Measurements from ENCODE around the gene SLC13A5.
A peak's percentile ranks its signal among the peaks of the same experiment; 100 is the strongest.
"Not testable (repeated sequence)": the region's sequence is repeated elsewhere in the genome, so short reads cannot be mapped to it uniquely, and the experiment has no call there.

Gene SLC13A5

DNA sequence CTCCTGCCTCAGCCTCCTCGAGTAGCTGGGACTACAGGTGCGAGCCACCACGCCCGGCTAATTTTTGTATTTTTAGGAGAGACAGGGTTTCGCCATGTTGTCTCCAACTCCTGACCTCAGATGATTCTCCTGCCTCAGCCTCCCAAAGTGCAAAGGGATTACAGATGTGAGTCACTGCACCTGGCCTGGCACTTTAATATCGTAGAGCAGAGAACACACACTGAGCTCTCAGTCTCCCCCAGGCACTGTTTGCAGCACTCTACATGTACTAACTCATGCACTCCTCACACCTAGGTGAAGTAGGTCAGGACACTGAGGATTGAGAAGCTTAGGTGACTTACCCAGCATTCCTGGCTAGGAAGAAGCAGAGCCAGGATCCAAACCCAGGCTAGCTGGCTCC lies 46.6 kb downstream of the SLC13A5 start:
- no peak for DNase-seq (ENCODE audit: low spot score)
- no peak for FAIRE-seq

DNA sequence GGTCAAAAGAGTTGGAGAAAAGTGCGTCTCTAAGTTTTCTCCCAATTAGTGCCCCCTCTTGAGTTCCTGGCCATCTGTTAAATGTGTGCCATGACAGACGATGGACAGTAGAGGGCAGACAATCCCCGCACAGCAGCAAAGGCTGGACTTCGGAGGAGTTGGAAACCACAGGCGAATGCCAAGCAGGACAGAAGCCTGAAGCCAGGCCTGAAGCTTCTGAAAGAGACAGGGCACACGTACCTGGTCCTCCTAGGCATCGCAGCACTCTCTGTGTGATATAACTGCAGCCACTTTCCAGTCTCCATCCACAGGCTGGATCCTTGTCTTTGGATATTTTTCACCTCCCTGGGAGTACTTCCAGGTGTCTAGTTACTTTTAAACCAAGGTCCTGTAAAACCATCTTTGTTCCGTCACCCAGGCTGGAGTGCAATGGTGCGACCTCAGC lies 47.1 kb downstream of the SLC13A5 start:
- peak; percentile 73 for DNase-seq (ENCODE audit: low spot score)
- FAIRE-seq = no peak

DNA sequence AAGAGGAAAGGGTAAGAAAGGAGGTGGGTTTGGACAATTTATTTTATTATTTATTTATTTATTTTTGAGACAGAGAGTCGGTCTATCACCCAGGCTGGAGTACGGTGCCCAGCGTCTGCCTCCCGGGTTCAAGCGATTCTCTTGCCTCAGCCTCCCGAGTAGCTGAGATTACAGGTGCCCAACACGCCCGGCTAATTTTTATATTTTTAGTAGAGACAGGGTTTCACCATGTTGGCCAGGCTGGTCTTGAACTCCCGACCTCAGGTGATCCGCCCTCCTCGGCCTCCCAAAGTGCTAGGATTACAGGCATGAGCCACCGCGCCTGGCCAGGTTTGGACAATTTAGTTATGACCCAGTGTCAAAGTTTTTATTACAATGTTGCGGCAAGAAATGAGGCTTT lies 50.0 kb downstream of the SLC13A5 start:
- DNase-seq (ENCODE audit: low spot score); FAIRE-seq: not testable (repeated sequence)

DNA sequence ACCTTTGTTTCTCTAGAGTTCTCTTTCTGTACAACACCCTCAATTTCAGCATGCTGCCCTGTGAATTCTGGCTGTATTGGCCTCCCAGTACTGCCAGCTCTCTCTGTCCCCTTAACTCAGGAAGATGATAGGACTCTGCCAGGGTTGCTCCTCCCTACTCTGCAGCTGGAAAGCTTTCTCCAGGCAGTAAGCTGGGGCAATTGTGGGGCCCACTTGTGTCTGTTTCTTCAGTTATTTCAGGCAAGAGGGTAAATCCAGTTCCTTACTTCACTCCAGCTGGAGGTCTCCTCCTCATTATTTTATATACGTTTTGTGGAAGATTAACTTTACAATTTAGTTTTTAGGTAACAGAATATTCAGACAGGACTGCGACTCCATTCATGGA lies 51.7 kb downstream of the SLC13A5 start:
- FAIRE-seq (no peak), DNase-seq (ENCODE audit: low spot score) (no peak)

DNA sequence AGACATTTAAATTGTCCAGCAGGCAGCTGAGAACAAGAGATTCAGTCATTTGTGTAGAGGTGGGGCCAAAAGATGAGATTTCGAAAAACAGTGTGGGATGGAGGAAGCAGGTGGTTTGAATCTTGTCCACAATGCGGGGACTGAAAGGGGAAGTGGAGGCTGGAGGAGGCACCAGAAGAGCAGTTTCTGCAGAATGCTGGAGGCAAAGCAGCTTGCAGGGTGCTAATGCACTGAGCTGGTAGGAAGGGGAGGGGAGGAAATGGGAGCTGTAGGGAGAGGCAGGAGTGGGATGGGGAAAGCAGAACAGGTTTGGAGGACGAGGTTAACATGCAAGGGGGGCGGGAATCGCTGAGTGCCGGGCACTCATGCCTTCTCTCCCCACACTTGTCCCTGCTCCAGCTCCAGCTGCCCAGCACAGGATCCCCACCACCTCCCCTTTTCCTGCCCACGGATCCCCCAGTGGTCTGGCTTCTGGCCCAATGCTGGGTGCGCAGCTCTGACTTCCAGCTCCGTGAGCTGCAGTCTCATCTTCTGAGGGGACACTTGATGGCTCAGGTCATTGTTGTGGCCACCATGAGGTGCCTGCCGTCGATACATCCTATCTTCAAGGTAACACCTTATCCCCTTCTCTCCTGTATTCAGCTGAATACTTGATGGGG lies 52.2 kb downstream of the SLC13A5 start:
- DNase-seq (ENCODE audit: low spot score) = no peak
- no peak for FAIRE-seq

DNA sequence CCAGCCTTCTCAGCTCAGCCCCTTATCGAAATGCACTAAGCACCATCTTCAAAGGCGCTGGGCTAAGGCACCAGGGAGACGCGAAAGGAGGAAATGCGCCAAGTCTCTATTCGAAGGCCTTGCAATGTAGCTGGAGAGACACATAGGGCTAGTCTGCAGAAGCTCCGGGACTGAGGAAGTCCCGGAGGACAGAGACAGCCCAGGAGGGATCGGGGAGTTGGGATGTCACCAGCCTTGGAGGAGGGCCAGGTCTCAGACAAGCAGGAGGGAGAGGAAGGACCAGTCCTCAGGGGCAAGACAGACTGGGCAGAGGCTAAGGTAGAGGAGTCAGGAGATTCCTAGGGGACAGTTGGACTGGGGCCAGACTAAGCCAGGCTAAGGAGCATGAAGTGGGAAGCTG lies 53.1 kb downstream of the SLC13A5 start:
- FAIRE-seq (no peak), DNase-seq (ENCODE audit: low spot score) (no peak)

DNA sequence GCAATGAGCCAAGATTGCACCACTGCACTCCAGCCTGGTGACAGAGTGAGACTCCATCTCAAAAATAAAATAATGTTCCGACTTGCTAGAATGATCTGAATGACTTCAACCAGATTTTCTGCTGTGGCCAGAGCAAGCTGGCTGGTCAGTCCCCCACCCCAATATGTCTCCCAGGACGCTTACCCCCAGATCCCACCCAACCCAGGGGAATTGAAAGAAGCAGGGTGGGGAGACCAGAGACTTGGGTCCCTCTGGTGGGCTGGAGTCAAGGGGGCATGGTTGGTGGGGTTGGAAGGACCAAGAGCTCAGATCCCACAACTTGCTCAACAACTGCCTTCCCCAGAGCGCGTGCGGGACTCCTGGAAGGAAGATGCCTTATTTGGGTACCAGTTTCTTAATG lies 54.8 kb downstream of the SLC13A5 start:
- not testable (repeated sequence) for DNase-seq (ENCODE audit: low spot score); FAIRE-seq

DNA sequence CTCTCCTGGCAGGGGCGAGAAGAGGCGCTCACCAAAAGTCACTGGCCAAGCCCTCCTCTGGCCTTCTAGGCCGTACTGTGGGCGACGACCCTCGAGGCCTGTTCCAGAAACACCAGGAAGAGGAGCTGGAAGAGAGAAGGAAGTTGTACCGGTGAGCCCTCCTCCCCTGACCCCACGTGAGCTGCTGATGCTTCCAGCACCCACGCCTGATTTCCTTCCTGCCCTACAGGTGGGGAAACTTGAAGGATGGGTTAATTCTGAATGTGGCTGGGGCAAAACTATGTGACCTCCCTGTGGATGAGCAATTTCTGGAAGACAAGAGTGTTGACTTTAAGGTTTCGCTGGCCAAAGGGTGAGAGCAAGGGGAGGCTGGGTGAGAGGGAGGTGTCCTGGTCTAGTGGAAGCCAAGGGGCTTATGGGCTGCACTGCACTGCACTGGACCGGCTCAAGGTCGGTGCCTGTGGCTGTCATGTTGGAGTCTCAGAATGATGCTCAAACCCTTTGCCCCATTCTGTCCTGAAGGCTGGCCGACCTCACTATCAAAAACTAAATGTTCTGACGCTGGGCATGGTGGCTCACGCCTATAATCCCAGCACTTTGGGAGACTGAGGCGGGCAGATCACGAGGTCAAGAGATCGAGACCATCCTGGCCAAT lies 55.4 kb downstream of the SLC13A5 start:
- DNase-seq (ENCODE audit: low spot score) = no peak
- no peak for FAIRE-seq

DNA sequence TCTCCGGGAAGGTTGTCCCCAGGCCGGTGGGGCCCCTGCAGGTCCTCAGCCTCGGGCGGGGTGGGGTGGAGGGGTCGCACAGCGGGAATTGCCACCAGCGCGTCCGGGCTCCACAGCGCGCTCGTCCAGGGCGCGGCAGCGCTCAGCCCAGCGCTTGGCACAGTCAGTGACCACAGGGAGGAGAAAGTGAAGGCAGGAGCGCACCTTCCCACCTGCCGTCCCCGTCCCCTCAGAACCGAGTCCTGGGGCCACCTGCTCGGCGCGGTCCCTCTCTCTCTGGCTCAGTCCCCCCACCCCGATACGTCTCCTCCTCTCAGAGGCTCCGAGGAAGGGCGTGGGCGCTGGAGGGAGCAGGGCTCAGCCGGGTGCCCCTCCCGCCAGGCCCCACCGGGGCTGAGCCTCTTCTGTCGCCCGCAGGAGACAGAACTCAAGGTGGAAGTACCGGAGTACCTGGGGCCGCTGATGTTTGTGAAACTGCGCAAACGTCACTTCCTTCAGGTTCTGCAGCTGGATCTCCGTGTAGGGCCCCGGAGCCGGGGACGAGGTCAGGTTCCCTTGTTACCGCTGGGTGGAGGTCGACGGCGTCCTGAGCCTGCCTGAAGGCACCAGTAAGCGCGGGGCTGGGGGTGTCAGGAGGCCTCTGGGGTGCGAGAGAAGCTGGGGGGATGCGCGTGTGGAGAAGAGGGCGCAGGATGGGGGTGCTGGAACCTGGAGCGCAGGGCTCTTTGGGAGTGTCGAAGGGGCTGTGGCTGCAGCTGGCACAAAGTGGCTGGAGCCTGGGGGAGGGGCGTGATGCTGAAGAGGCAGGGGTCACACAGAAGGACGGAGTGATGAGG lies 56.2 kb downstream of the SLC13A5 start:
- not testable (repeated sequence) for DNase-seq (ENCODE audit: low spot score); FAIRE-seq

DNA sequence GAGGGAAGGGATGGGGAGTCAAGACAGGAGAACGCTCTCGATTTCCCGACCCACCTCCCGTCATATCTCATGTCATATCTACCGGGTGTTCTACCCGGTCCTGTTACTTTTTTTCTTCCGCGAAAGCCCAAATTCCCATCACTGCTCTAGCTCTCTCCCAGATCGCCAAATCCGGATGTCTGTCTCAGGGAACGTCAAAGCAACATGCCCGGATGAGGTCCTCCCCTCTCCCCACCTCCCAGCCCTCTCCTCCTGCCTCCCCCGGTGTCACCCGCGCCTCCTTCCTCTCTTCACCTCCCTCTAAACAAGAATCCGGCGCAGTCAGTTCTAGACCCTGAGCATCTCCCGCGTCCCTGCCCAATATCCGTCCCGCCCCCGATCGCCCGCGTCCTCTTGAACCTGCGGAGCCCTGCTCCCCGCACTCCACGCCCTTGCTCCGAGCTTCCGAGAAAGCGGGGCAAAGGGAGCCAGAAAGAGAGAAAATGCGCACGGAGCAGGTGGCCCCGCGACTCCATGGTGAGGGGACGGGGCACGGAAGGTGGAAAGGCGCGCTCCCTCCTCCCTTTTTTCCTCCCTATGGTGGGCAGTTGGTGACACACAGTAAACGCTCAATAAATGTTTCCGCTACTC lies 57.3 kb downstream of the SLC13A5 start:
- not testable (repeated sequence) for FAIRE-seq; DNase-seq (ENCODE audit: low spot score)

DNA sequence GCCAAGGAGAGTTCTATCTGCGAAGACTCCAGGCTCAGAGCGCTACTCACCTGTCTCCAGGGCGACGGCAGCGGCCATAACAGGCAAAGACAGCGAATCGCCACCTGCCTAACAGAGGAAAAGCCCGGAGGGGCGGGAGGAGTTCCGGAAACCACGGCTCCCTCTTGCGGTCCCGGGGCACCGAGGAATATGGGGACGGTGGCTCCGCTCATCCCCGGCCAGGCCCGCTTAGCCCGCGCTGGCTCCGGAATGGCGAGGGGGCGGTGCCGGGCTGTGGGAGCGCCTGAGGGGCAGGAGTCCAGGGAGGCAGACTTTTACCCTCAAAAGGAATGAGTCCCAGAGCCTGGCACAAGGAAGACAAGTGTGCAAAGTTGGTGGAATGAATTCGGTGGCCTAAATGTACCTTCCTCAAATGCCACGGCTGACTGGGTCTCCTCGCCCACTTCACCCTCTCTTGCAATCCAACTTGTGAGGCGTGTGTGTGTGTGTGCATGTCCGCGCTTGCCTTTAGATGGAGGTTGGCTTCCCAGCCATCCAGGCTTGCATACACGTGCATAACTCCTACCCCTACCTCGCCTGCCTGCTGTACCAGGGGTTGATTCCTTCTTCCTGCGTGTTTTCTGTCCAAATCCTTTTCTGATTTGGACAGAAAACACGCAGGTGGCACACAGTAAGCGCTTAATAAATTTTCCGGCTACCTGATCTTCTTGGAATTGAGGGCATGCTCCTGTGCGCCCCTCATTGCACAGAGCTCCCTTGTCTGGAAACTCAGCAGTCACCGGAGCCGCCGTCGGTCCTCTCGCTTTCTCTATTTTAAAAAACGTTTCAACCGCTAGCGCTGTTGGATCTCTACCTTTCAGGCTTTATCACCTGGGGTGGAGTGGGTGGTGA lies 58.1 kb downstream of the SLC13A5 start:
- no peak for FAIRE-seq
- no peak for DNase-seq (ENCODE audit: low spot score)

DNA sequence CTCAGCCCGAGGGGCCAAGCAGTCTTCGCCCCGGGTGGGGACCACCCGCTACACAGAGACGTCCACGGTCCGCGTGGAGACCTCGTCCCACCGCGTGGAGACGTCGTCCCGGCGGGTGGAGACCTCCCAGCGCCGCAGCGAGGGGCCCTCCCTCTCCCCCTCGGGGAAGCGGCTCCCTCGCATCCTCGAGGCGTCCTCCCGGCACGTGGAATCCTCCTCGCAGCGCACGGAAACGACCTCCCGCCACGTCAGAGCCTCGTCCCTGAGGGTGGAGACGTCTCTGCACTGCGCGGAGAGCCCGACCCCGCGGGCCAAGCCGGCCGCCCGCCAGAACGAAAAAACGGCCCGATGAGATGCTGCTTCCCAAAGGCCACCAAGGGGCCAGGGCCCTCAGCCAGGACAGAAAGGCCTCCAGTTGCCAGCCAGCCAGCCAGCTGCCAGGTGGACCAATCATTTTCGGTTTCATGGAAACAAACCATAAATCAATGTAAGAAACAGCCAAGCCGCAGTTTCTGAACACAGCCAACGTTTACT lies 61.2 kb downstream of the SLC13A5 start:
- DNase-seq (ENCODE audit: low spot score) (peak; percentile 39), FAIRE-seq (no peak)

DNA sequence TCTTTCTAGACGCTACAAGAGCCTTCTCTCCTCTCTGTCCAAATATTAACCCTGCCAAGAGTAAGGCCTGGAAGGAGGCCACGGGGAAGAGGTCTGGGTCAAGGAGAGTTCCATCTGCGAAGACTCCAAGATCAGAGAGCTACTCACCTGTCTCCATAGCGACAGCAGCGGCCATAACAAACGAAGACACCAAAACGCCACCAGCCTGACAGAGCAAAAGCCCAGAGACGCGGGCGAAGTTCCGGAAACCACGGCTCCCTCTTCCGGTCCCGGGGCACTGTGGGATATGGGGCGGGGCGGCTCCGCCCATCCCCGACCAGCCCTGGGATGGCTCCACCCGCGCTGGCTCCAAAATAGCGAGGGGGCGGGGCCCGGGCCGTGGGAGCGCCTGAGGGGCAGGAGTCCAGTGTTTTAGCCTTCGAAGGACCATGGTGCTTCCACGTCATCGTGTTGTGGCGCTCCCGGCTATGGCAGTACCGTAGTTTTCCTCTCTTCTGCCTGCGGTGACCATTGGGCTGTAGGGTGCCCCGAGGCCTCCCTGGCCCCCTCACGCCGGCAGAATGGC lies 61.7 kb downstream of the SLC13A5 start, which contains the start of the genes C17orf100 and MED31:
Gene C17orf100, plus strand, starts transcription at position 409 of the 565 bp plus-strand sequence. Its CDS starts 152 bp downstream, at position 561.
Gene MED31, minus strand, starts transcription at position 252 of the 565 bp plus-strand sequence. Its CDS starts 77 bp downstream, at position 175.
- DNase-seq (ENCODE audit: low spot score) (peak; percentile 94), FAIRE-seq (no peak)

DNA sequence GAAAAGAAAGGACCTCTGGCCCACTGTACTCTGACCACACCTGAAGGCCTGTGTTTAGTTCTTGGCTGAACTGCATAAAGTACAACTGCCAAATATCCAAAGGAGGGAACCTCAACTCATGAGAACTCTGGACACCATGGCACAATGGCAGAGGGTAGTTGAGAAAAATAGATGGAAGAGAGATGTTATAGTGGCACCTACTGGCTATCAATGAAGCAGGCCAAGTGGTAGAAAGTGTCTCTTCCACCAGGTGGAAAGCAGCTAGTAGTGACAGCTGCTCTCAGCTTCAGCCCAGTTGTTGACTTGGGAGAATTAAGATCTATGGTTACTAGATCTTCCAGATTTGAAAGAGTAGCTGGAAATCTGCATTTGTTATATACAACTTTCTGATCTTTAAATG lies 65.0 kb downstream of the SLC13A5 start:
- FAIRE-seq (no peak), DNase-seq (ENCODE audit: low spot score) (no peak)

DNA sequence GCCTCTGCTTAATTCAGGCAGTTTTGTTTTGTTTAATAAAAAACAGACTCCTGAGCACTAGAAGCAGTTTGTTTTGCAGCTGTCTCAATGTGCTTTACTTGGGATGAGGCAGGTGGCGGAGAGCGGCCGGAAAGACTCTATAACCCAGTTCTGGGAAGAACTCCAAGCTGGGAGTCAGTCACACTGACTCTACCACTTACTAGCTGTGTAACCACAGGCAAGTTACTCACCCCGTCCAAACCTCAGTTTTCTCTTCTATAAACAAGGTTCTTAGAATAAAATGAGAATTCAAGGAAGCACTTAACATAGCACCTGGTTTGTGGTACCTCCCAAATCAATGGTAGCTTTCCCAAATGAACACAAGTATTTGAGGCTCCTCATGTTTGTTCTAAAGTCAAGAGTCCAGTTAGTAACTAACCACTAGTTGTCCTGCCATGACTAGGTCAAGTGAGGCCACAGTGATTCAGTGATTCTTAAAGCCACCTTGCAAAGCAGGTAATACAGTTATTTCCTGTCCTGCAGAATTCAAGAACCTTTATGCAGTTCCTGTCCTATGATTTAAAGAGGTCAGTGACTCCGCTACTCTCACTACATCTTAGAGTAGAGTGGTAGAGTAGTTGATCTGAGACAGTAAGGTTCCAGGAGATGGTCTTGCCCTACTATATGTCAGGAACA lies 69.6 kb downstream of the SLC13A5 start:
- DNase-seq (ENCODE audit: low spot score) (no peak), FAIRE-seq (no peak)

DNA sequence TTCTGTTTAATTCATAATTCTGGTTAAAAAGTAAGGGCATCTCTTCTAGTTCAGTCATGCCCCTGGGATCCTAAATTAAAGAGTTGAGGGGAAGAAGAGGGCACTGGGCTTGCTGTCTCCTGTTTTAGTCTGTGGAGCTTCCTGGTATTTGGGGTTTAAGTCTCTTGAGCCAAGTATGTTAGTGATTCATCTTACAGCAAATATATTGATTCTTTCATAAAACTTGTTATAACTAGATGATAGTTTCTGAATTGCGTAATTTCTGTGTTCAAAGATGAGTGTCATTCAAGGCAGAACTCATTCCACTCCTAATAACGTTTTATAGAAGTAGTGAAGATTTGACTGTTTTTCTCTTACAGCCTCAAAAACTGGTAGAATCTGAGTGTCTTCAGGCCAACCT lies 70.6 kb downstream of the SLC13A5 start:
- DNase-seq (ENCODE audit: low spot score) (no peak), FAIRE-seq (no peak)

DNA sequence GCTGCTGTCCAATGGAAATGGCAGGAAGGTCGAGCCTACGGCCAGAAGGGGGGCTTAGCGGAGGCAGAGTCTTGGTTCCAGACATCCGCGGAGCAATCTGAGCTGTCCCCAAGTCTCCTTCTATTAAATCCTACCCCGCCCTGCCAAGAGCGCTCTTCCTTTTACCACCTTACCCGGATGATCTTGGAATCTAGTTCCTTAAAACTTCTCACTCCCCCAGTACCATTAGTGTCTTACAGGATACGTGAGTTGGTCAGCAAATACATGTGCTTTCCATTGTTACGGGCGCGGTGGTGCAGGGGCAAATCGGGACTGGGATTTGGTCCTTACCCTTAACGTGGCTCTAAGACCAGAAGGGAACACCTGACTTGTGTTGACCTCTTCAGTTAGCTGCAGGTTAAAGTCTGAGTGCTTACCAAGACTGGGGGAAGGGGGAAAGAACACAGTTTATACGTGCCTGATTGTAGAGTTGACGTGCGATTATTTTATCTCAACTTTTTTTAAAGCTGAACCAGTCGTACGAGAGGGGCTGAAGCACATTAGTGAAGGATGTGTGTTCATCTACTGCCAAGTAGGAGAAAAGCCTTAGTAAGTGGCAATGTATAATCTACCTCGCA lies 71.8 kb downstream of the SLC13A5 start:
- no peak for DNase-seq (ENCODE audit: low spot score)
- no peak for FAIRE-seq

DNA sequence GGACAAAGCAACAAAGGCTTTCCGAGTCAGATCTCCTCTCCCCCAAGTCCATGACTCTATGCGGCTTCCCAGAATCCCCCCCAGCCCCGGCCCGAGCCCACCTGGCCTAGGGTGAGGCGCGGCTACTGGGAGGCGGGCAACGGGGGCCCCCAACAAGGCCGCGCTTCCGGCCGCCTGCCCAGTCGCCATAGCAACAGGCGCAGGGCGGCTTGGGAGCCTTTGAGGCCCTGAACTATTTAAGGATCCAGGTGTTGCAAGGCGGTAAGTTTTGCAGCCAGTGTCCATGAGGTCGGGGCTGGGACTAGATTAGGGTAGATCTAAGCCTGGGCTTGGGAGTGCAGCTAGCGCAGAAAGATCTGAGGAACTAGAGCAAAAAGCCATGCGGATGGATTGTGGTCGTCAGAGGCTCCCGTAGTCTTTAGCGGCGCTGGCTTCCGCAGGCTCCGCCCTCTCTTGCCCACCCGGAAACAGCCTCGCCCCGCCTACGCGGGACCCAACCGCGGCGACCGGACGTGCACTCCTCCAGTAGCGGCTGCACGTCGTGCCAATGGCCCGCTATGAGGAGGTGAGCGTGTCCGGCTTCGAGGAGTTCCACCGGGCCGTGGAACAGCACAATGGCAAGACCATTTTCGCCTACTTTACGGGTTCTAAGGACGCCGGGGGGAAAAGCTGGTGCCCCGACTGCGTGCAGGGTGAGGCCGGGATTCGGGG lies 72.5 kb downstream of the SLC13A5 start, which contains the start of the genes KIAA0753 and TXNDC17:
Gene KIAA0753, minus strand, starts transcription at position 176 of the 711 bp plus-strand sequence. CDS start 5,608 bp downstream, outside the sequence.
Gene TXNDC17, plus strand, starts transcription at position 525 of the 711 bp plus-strand sequence. Its CDS starts 23 bp downstream, at position 548.
- FAIRE-seq = peak; percentile 27
- peak; percentile 90 for DNase-seq (ENCODE audit: low spot score)
